GM12874 (cell line): ENCODE measurements around the gene CTTN.

Experiments
- TF ChIP-seq, protein P1 (sequence below): IDR thresholded peaks from 2 replicates; pipeline ENCODE4 v1.5.1; 2011; ENCODE audit warnings: low read depth, mild to moderate bottlenecking, control low read depth, low read length, moderate library complexity; ENCODE audit not compliant: insufficient read depth

CTTN gene

DNA sequence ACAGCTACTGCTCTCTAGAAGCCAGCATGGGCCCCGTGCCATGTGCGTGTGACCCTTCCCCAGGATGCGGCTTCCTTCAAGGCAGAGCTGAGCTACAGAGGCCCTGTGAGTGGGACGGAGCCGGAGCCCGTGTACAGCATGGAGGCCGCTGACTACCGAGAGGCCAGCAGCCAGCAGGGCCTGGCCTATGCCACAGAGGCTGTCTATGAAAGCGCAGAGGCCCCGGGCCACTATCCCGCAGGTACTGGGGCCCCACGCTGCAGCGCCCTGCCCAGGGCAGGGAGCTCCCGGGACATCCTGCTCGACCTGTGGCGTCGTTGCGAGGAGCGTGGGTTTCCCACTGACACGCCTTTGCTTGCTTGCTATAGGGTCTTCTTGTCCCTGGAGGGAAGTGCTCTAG, 34.7 kb downstream of the CTTN start:
- TF ChIP-seq, protein P1, sequence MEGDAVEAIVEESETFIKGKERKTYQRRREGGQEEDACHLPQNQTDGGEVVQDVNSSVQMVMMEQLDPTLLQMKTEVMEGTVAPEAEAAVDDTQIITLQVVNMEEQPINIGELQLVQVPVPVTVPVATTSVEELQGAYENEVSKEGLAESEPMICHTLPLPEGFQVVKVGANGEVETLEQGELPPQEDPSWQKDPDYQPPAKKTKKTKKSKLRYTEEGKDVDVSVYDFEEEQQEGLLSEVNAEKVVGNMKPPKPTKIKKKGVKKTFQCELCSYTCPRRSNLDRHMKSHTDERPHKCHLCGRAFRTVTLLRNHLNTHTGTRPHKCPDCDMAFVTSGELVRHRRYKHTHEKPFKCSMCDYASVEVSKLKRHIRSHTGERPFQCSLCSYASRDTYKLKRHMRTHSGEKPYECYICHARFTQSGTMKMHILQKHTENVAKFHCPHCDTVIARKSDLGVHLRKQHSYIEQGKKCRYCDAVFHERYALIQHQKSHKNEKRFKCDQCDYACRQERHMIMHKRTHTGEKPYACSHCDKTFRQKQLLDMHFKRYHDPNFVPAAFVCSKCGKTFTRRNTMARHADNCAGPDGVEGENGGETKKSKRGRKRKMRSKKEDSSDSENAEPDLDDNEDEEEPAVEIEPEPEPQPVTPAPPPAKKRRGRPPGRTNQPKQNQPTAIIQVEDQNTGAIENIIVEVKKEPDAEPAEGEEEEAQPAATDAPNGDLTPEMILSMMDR = no peak

DNA sequence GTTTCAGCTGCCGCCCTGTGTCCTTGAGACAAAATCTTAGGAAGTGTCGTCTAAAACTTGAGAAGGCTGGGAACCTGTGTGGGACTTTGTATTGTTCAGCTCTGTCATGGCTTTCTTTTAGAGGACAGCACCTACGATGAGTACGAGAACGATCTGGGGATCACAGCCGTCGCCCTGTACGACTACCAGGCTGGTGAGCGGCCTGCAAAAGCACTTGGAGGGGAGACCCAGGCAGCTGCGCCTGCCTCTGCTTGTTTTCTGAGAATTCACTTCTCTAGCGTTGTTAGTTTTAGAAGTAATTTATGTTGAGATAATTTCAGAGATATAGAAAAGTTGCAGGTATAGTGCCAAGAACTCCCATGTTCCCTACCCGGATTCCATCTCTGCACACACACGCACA, 35.2 kb downstream of the CTTN start:
- TF ChIP-seq, protein P1 = no peak

- TF ChIP-seq, protein P1 = no peak
Observed at GRCh38 chr11:70433966-70434812, 35.9 kb downstream of the CTTN start.

GRCh38 chr11:70434813-70435278, 36.5 kb downstream of the CTTN start:
- TF ChIP-seq, protein P1 = no peak

DNA sequence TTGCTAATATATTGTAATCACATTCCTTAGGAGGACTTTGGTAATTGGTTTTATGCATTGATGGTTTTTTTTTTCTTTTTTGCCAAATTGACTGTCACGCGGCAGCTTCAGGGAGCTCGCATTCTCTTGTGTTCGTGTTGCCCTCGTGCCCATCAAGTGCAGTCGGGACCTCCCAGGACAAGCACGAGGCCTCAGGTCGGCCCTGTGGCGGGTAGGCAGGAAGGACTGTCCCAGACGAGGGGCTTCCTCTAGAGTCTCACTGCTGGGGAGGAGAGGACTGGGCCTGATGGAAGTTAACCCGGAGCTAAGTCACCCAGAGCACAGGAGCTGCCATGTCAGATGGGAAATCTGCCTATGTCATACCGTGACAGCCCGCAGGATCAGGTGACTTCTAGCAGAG, 37.0 kb downstream of the CTTN start:
- TF ChIP-seq, protein P1 = no peak

- TF ChIP-seq, protein P1 = no peak
Observed at GRCh38 chr11:70435765-70436500, 37.6 kb downstream of the CTTN start.

DNA sequence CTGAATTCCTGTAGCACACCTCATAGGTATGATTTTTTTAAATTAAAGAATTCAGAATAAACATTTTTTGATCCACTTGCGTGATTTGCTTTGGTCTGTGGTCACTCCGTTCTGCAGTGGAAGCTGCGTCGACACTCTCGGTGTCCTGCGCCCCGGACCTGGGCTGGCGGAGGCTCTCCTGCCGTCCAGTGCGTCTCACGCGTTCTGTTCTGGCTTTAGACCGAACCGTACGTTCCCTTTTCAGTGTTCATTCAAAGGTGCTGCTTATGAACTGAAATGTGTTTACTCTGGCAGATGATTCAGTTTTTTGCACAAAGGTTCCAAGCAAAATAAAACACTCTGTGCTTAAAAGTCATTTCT, 38.2 kb downstream of the CTTN start:
- TF ChIP-seq, protein P1 = no peak
